Islet precursor cell (in vitro differentiated cells): ENCODE results near the gene ACSM3.
A peak's percentile ranks its signal among the peaks of the same experiment; 100 is the strongest.
"Not testable (repeated sequence)": the region's sequence is repeated elsewhere in the genome, so short reads cannot be mapped to it uniquely, and the experiment has no call there.

Experiments used
- DNase-seq: peaks from one replicate; pipeline ENCODE4 v3.0.0-alpha.2; 2018

Gene ACSM3, protein sequence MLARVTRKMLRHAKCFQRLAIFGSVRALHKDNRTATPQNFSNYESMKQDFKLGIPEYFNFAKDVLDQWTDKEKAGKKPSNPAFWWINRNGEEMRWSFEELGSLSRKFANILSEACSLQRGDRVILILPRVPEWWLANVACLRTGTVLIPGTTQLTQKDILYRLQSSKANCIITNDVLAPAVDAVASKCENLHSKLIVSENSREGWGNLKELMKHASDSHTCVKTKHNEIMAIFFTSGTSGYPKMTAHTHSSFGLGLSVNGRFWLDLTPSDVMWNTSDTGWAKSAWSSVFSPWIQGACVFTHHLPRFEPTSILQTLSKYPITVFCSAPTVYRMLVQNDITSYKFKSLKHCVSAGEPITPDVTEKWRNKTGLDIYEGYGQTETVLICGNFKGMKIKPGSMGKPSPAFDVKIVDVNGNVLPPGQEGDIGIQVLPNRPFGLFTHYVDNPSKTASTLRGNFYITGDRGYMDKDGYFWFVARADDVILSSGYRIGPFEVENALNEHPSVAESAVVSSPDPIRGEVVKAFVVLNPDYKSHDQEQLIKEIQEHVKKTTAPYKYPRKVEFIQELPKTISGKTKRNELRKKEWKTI

DNA sequence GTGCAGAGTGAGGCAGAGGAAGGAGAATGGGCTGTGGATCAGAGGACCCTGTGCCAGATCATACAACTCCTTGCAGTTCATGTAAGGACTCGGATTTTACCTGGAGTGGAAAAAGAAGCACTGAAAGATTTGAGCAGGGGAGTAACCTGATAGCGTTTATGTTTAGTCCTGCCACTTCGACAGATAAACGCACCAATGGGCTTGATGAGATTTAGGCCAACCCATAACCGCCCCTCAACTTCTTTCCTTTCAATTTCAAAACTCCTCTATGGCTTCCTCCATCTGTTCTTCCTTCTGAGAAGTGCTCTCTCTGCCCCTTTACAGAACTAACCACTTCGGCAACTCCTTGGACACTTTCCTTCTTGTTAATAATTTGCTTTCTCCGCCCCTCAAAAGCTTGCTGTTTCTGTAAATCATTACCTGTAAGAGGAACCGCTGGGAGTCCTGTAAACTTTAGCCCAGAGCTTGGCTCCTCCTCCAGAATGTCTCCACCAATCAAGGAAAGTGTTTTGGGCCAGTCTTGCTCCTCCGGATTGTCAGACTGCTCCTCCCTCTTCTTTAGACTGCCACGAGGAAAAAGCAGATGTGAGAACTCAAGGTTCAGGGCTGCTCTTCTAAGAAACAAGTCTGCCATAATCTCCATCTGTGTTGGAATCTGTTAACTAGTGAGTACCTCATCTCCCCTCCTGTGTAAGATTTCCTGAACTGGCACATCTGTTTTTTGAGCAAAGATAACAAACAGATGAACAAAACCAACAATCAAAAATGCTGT lies at the start of gene ACSM3:
ACSM3 (plus strand) TSS at position 554 of the 772 bp plus-strand sequence. CDS start 6,021 bp downstream, outside the sequence.
- DNase-seq: peak; percentile 82

DNA sequence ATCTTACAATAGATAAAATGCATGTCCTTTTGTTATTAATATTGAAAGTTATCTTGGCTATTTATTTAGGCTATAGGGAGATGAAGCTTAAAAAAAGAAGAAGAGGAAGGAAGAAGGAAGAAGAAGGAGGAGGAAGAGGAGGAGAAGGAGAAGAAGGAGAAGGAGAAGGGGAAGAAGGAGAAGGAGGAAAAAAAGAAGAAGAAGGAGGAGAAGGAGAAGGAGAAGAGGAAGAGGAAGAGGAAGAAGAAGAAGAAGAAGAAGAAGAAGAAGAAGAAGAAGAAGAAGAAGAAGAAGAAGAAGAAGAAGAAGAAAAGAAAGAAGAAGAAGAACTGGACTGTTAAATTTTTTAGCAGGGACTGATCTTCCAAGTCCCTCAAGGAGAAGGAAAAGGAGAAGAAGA lies 46.1 kb upstream of the ACSM3 start:
- DNase-seq: not testable (repeated sequence)

GRCh38 chr16:20720251-20720650 lies 43.6 kb upstream of the ACSM3 start:
- no peak for DNase-seq

DNA sequence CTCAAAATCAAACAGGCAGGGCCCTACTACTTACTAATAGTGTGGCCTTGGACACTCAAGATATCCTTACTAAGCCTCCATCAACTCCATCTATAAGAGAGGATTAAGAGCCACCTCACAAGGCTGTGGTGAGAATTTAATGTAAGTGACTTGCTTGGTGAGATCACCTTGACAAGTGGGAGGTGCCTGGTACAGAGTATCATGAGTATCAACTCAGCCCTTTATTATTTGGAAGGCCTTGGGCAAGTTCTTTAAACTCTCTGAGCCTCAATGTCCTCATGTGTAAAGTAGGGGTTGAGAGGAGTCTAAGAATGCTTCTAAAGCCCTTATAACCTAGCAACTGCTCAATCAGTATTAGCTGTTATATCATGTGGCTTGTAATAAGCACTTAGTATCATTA lies 37.2 kb upstream of the ACSM3 start:
- no peak for DNase-seq

GRCh38 chr16:20727181-20727580 lies 36.6 kb upstream of the ACSM3 start:
- DNase-seq: no peak

GRCh38 chr16:20729141-20729540 lies 34.7 kb upstream of the ACSM3 start:
- DNase-seq: no peak

- DNase-seq: no peak
Measured at GRCh38 chr16:20734056-20734455, 29.8 kb upstream of the ACSM3 start.

- no peak for DNase-seq
Measured at GRCh38 chr16:20734782-20735181, 29.0 kb upstream of the ACSM3 start.

GRCh38 chr16:20735490-20735889 lies 28.3 kb upstream of the ACSM3 start:
- no peak for DNase-seq

GRCh38 chr16:20740007-20740883 lies 23.6 kb upstream of the ACSM3 start:
- no peak for DNase-seq

GRCh38 chr16:20740901-20741521 lies 22.8 kb upstream of the ACSM3 start:
- DNase-seq: peak; percentile 90

- peak; percentile 98 for DNase-seq
Measured at GRCh38 chr16:20741554-20742285, 22.1 kb upstream of the ACSM3 start, which contains the start of gene THUMPD1. Gene THUMPD1, minus strand, starts transcription at chr16:20741818. Its CDS starts 79 bp downstream, at chr16:20741739.

- no peak for DNase-seq
Measured at GRCh38 chr16:20743591-20743990, 20.2 kb upstream of the ACSM3 start.

GRCh38 chr16:20744922-20745440 lies 18.8 kb upstream of the ACSM3 start:
- no peak for DNase-seq

DNA sequence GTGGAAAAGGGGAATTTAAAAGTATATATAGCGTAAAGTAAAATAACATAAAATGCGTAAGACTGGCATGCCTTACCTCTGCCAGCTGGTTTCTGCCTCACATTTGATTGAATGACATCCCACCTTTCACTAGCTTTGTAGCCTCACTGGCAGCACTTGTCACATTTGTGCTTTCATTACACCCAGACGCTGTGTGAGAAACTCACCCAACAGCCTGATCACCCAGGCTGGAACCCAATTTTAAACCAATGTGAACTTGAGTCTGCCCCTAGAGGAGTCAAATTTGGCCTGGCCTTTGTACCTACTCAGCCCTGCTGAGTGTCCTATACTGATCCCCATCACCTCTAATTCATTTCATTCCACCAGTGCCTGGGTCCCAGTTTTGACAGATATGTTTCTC lies 17.4 kb upstream of the ACSM3 start:
- DNase-seq: no peak

GRCh38 chr16:20747030-20747816 lies 16.6 kb upstream of the ACSM3 start:
- no peak for DNase-seq

DNA sequence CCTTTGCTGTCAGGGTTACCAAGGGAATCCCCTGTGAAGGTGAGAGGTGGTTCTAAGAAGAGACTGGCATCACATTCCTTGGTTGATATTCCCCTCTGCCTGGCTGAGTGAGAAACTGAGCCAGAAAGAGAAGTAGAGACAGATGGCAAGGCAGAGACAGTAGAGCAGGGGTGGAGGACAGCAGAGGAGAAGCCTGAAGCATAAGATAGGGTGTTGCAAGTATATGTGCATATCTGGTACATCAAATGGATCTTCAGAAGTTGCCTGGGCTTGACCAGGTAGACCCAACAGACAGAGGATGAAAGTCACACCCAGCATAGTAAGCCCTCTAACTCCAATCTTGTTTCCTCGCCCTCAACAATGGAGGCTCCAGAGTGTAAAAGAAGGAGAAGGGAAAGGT lies 14.3 kb upstream of the ACSM3 start:
- no peak for DNase-seq

GRCh38 chr16:20750558-20750957 lies 13.3 kb upstream of the ACSM3 start:
- DNase-seq: no peak

DNA sequence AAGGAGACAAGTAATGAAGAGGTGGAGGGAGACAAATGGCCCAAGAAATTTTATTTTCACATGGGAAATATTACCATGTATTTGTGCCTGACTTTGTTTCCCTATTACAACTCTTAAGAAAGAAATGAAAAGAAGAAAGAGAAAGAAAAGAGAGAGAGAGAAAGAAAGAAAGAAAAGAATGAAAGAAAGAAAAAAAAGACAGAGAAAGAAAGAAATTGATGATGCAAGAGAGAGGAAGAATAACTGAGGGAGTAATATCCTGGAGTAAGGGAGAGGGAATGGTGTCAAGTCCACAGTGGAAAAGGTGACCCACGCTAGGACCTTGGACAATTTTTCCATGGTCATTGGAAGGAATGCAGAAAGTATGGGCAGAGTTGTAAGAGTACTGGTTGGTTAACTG lies 10.1 kb upstream of the ACSM3 start:
- DNase-seq: no peak

DNA sequence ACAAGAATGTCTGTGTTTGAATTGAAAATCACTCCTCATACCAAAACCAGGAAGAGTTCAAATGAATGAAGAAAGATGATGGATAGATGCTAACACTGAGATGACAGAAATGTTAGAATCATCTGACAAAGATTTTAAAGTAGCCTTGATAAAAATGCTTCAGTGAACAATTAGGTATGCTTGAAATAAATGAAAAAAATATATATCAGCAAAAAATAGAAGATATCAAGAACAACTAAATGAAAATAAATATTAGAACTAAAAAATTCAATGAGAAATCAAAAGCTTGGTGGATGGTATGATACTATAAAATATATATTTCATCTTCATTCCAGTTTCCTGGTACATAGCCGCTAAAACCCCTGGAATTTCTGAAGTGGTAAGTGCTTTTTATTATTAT lies 8.6 kb upstream of the ACSM3 start:
- no peak for DNase-seq
